Lower lobe of right lung (tissue), 2 donors: ENCODE data around the gene OXSR1. TPM values are rescaled to one million over a fixed set of nuclear protein-coding genes. Genes with fewer than 3 reads are reported as not detected.

Experiments used
- ATAC-seq, 2 donors: fragments of 200-7000 bp; cut with Tn5 transposase; one replicate each; pipeline ENCODE4 v1.9.1; 2020 to 2022; ENCODE audit warnings: mild to moderate bottlenecking in 2 of 2, moderate library complexity in 2 of 2
- DNase-seq: peaks from one replicate; pipeline ENCODE4 v3.0.0-alpha.2; 2020
- H3K27ac ChIP-seq: fragments of 200-600 bp; one replicate; pipeline ENCODE4 v1.8.0; 2022
- H3K27me3 ChIP-seq: fragments of 200-600 bp; one replicate; pipeline ENCODE4 v1.8.0; 2022; ENCODE audit warnings: low read depth
- H3K36me3 ChIP-seq: fragments of 200-600 bp; one replicate; pipeline ENCODE4 v1.8.0; 2022; ENCODE audit warnings: mild to moderate bottlenecking
- H3K4me1 ChIP-seq: fragments of 200-600 bp; one replicate; pipeline ENCODE4 v1.8.0; 2022
- H3K4me3 ChIP-seq: fragments of 200-600 bp; one replicate; pipeline ENCODE4 v1.8.0; 2022; ENCODE audit warnings: mild to moderate bottlenecking
- H3K9me3 ChIP-seq: fragments of 200-600 bp; one replicate; pipeline ENCODE4 v1.8.0; 2022
- CTCF ChIP-seq: fragments of 200-600 bp; IDR thresholded peaks from one replicate; pipeline ENCODE4 v1.8.0; 2022; ENCODE audit warnings: antibody characterized with exemption, mild to moderate bottlenecking
- intact Hi-C: fragments of 100-400 bp; cut with DNase I; formaldehyde crosslinking; loops from one replicate; pipeline ENCODE4 v1.11.0; 2022
- total RNA-seq: library from RNA; stranded (reverse); fragmentation: NEBNext Ultra II Directional; extraction: Animal tissue kit (Norgen Biotek cat#: 25700); gene quantifications from one replicate; pipeline ENCODE4 v1.2.1, GENCODE V29; 2021
- donor health status: DM: no; HTN: yes; CAD: no; lungs with severe emphysema.

OXSR1 gene
- total RNA-seq, 1 donor from 2014 or later = 29.2 TPM

- Histone ChIP-seq H3K4me1 (peaks cover 36% of the 10 kb centered on the region), H3K4me3 (no peak overlapping the region), H3K9me3 (no peaks in the 10 kb centered on the region), H3K27me3 (no peaks in the 10 kb centered on the region), H3K27ac (no peak overlapping the region), H3K36me3 (no peaks in the 10 kb centered on the region)
- intact Hi-C loops = no loop called here
- no peak for ATAC-seq
- TF ChIP-seq CTCF = no peak
- no peak for DNase-seq
Observed at GRCh38 chr3:38169027-38169317, 3.6 kb downstream of the OXSR1 start.

- intact Hi-C loops = no loop called here
- peaks cover 40% of the 10 kb centered on the region for H3K4me1 ChIP-seq
- no peaks in the 10 kb centered on the region for H3K27me3 ChIP-seq
- DNase-seq (no peak), ATAC-seq (no peak)
- no peak overlapping the region for H3K4me3 ChIP-seq
- H3K9me3 ChIP-seq = no peaks in the 10 kb centered on the region
- no peak for TF ChIP-seq CTCF
- no peak overlapping the region for H3K27ac ChIP-seq
- no peaks in the 10 kb centered on the region for H3K36me3 ChIP-seq
Observed at GRCh38 chr3:38170722-38171121, 5.4 kb downstream of the OXSR1 start.

GRCh38 chr3:38171622-38172021 is 6.3 kb downstream of the OXSR1 start:
- no peak overlapping the region for H3K4me3 ChIP-seq
- no peak overlapping the region for H3K27ac ChIP-seq
- H3K9me3 ChIP-seq = no peaks in the 10 kb centered on the region
- peaks cover 34% of the 10 kb centered on the region for H3K4me1 ChIP-seq
- no peaks in the 10 kb centered on the region for H3K27me3 ChIP-seq
- no peaks in the 10 kb centered on the region for H3K36me3 ChIP-seq
- intact Hi-C loops = no loop called here
- DNase-seq (no peak), ATAC-seq (no peak)
- no peak for TF ChIP-seq CTCF

GRCh38 chr3:38173834-38174418 is 8.6 kb downstream of the OXSR1 start:
- intact Hi-C loops = no loop called here
- Histone ChIP-seq H3K4me3 (no peak overlapping the region), H3K27ac (no peak overlapping the region), H3K36me3 (no peaks in the 10 kb centered on the region), H3K27me3 (no peaks in the 10 kb centered on the region), H3K9me3 (no peaks in the 10 kb centered on the region), H3K4me1 (peaks cover 33% of the 10 kb centered on the region)
- ATAC-seq (no peak), DNase-seq (no peak)
- TF ChIP-seq CTCF = no peak

DNA sequence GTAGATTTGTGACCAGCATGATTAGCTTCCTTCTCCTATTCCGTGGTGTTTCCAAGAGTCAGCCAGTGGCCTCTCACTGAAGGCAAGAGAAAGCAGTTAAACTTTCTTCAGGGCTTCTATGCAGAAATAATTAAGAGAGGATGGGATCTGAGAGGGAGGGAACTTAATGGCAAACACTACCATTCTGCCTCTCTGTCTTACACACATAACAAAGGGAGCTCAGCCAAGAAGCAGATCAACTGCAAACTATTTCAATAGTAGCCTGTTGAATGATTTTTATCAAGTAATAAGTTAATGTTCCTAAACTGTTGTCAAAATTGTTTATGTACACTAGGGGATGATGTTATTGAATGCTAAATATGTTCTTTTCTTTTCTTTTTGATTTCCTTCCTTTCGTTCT is 11.8 kb downstream of the OXSR1 start:
- no peaks in the 10 kb centered on the region for H3K36me3 ChIP-seq
- H3K27ac ChIP-seq = no peak overlapping the region
- peaks cover 30% of the 10 kb centered on the region for H3K4me1 ChIP-seq
- H3K27me3 ChIP-seq = no peaks in the 10 kb centered on the region
- H3K9me3 ChIP-seq = no peaks in the 10 kb centered on the region
- no peak for DNase-seq
- no peak for ATAC-seq
- intact Hi-C loops = no loop called here
- no peak for TF ChIP-seq CTCF
- H3K4me3 ChIP-seq = no peak overlapping the region

GRCh38 chr3:38186781-38187180 is 21.4 kb downstream of the OXSR1 start:
- Histone ChIP-seq H3K36me3 (peaks cover 28% of the 10 kb centered on the region), H3K4me3 (no peak overlapping the region), H3K27ac (no peak overlapping the region), H3K9me3 (peaks cover 4% of the 10 kb centered on the region), H3K27me3 (no peaks in the 10 kb centered on the region), H3K4me1 (no peaks in the 10 kb centered on the region)
- intact Hi-C loops = no loop called here
- no peak for DNase-seq
- no peak for ATAC-seq
- TF ChIP-seq CTCF = no peak
